OCI-LY1 (cell line): ENCODE measurements around the gene GPR26.

ENCODE experiments used
- H2AFZ ChIP-seq: fragments of 200-600 bp; sonication (generic), shearing (Covaris generic); 2 replicates; pipeline ENCODE4 v1.6.0; 2014; ENCODE audit warnings: antibody characterized with exemption, mild to moderate bottlenecking, low read length
- H3F3A ChIP-seq: fragments of 200-600 bp; sonication (generic), shearing (Covaris generic); 2 replicates; pipeline ENCODE4 v1.6.0; 2014; ENCODE audit warnings: mild to moderate bottlenecking, antibody characterized with exemption, low read length, moderate library complexity; ENCODE audit not compliant: insufficient read depth
- H3K27ac ChIP-seq: fragments of 200-600 bp; sonication (generic); 2 replicates; pipeline ENCODE4 v1.5.1; 2014; ENCODE audit warnings: low read length, mixed run types, mild to moderate bottlenecking, low read depth; ENCODE audit not compliant: poor library complexity, severe bottlenecking
- H3K27me3 ChIP-seq: fragments of 200-600 bp; sonication (generic); 2 replicates; pipeline ENCODE4 v1.6.0; 2014; ENCODE audit warnings: antibody characterized with exemption, mild to moderate bottlenecking, low read length, moderate library complexity; ENCODE audit not compliant: insufficient read depth
- H3K36me3 ChIP-seq: fragments of 200-600 bp; sonication (generic); 2 replicates; pipeline ENCODE4 v1.6.1; 2014; ENCODE audit warnings: mild to moderate bottlenecking, antibody characterized with exemption, low read length, moderate library complexity, mixed read lengths; ENCODE audit not compliant: insufficient read depth
- H3K4me1 ChIP-seq: fragments of 200-600 bp; sonication (generic); 2 replicates; pipeline ENCODE4 v1.5.1; 2014; ENCODE audit warnings: mild to moderate bottlenecking, low read length, moderate library complexity; ENCODE audit not compliant: insufficient read depth, severe bottlenecking
- H3K4me2 ChIP-seq: fragments of 200-600 bp; sonication (generic), shearing (Covaris generic); 2 replicates; pipeline ENCODE4 v1.6.1; 2014; ENCODE audit warnings: low read length
- H3K4me3 ChIP-seq: fragments of 200-600 bp; sonication (generic); 2 replicates; pipeline ENCODE4 v1.5.1; 2014; ENCODE audit warnings: low read length, low read depth, mild to moderate bottlenecking, mixed read lengths; ENCODE audit not compliant: poor library complexity, severe bottlenecking
- H3K79me2 ChIP-seq: fragments of 200-600 bp; shearing (Covaris generic); 2 replicates; pipeline ENCODE4 v1.6.1; 2016; ENCODE audit warnings: mixed run types, low read length, mixed read lengths; ENCODE audit not compliant: insufficient read depth
- H3K9ac ChIP-seq: fragments of 200-600 bp; sonication (generic), shearing (Covaris generic); 2 replicates; pipeline ENCODE4 v1.6.1; 2014; ENCODE audit warnings: mild to moderate bottlenecking, low read length, mixed read lengths
- H3K9me2 ChIP-seq: fragments of 200-600 bp; sonication (generic), shearing (Covaris generic); 2 replicates; pipeline ENCODE4 v1.6.1; 2014; ENCODE audit warnings: low read depth, mild to moderate bottlenecking, low read length, mixed read lengths
- H3K9me3 ChIP-seq: fragments of 200-600 bp; shearing (Covaris generic); 2 replicates; pipeline ENCODE4 v1.6.1; 2014; ENCODE audit warnings: low read length, mixed read lengths
- H4K20me1 ChIP-seq: fragments of 200-600 bp; sonication (generic), shearing (Covaris generic); 2 replicates; pipeline ENCODE4 v1.6.0; 2016; ENCODE audit warnings: mild to moderate bottlenecking, low read length; ENCODE audit not compliant: insufficient read depth
- CTCF ChIP-seq: fragments of 200-600 bp; sonication (generic), shearing (Covaris generic); IDR thresholded peaks from 2 replicates; pipeline ENCODE4 v1.5.1; 2017; ENCODE audit warnings: mild to moderate bottlenecking, antibody characterized with exemption, low read length, moderate library complexity, mixed read lengths
- EZH2 ChIP-seq: fragments of 200-600 bp; sonication (generic), shearing (Covaris generic); IDR thresholded peaks from 2 replicates; pipeline ENCODE4 v1.8.0; 2017; ENCODE audit warnings: borderline replicate concordance, mixed run types, mild to moderate bottlenecking, antibody characterized with exemption, low read length, moderate library complexity, mixed read lengths

Gene GPR26

GRCh38 chr10:123681285-123681684, 15.1 kb downstream of the GPR26 start:
- H3K9me3 ChIP-seq = no peaks in the 10 kb centered on the region
- no peak overlapping the region for H2AFZ ChIP-seq
- H3K27me3 ChIP-seq = no peaks in the 10 kb centered on the region; the same call in 1 of the 2 replicates
- no peaks in the 10 kb centered on the region for H3K79me2 ChIP-seq
- H3K9ac ChIP-seq = no peak overlapping the region
- TF ChIP-seq CTCF = no peak
- TF ChIP-seq EZH2 = no peak
- H3K4me3 ChIP-seq = no peak overlapping the region
- no peaks in the 10 kb centered on the region for H3K9me2 ChIP-seq
- no peak overlapping the region for H3K27ac ChIP-seq
- H3K4me2 ChIP-seq = no peak overlapping the region
- H4K20me1 ChIP-seq = no peaks in the 10 kb centered on the region
- H3K36me3 ChIP-seq = no peaks in the 10 kb centered on the region
- no peaks in the 10 kb centered on the region for H3F3A ChIP-seq
- H3K4me1 ChIP-seq = no peaks in the 10 kb centered on the region

GRCh38 chr10:123682477-123682876, 16.3 kb downstream of the GPR26 start:
- H3K4me1 ChIP-seq = no peaks in the 10 kb centered on the region
- H3K9me2 ChIP-seq = no peaks in the 10 kb centered on the region
- H3K36me3 ChIP-seq = no peaks in the 10 kb centered on the region
- H3K4me3 ChIP-seq = no peak overlapping the region
- TF ChIP-seq EZH2 (no peak), CTCF (no peak)
- no peak overlapping the region for H3K9ac ChIP-seq
- H3K4me2 ChIP-seq = no peak overlapping the region
- H3K27me3 ChIP-seq = no peaks in the 10 kb centered on the region; the same call in 1 of the 2 replicates
- H2AFZ ChIP-seq = no peak overlapping the region
- H3K9me3 ChIP-seq = no peaks in the 10 kb centered on the region
- H3K27ac ChIP-seq = no peak overlapping the region
- no peaks in the 10 kb centered on the region for H3F3A ChIP-seq
- no peaks in the 10 kb centered on the region for H4K20me1 ChIP-seq
- H3K79me2 ChIP-seq = no peaks in the 10 kb centered on the region

GRCh38 chr10:123683459-123683858, 17.3 kb downstream of the GPR26 start:
- Histone ChIP-seq H3K4me3 (no peak overlapping the region), H3K9ac (no peak overlapping the region), H3K9me2 (no peaks in the 10 kb centered on the region), H3K79me2 (no peaks in the 10 kb centered on the region), H3K36me3 (no peaks in the 10 kb centered on the region), H4K20me1 (no peaks in the 10 kb centered on the region), H2AFZ (no peak overlapping the region), H3K27ac (no peak overlapping the region), H3K4me2 (no peak overlapping the region), H3K9me3 (no peaks in the 10 kb centered on the region), H3K4me1 (no peaks in the 10 kb centered on the region), H3K27me3 (no peaks in the 10 kb centered on the region; the same call in 1 of the 2 replicates), H3F3A (no peaks in the 10 kb centered on the region)
- TF ChIP-seq EZH2 = no peak

- H3K9ac ChIP-seq = no peak overlapping the region
- H3K79me2 ChIP-seq = no peaks in the 10 kb centered on the region
- H4K20me1 ChIP-seq = no peaks in the 10 kb centered on the region
- H3K36me3 ChIP-seq = no peaks in the 10 kb centered on the region
- H3K27ac ChIP-seq = no peak overlapping the region
- H3K27me3 ChIP-seq = no peaks in the 10 kb centered on the region; the same call in 1 of the 2 replicates
- H3K9me2 ChIP-seq = no peaks in the 10 kb centered on the region
- no peaks in the 10 kb centered on the region for H3K4me1 ChIP-seq
- no peaks in the 10 kb centered on the region for H3K9me3 ChIP-seq
- no peak overlapping the region for H3K4me2 ChIP-seq
- H3F3A ChIP-seq = no peaks in the 10 kb centered on the region
- TF ChIP-seq CTCF (no peak), EZH2 (no peak)
- H3K4me3 ChIP-seq = no peak overlapping the region
- H2AFZ ChIP-seq = no peak overlapping the region
Observed at GRCh38 chr10:123683865-123684264, 17.7 kb downstream of the GPR26 start.
